ENCODE data around the gene ACVR1.

ACVR1 gene

GRCh38 chr2:157822533-157822932 lies 53.6 kb downstream of the ACVR1 start:
- no peak for DNase-seq

GRCh38 chr2:157821519-157822131 lies 54.5 kb downstream of the ACVR1 start:
- no peak for DNase-seq

GRCh38 chr2:157820193-157820592 lies 55.9 kb downstream of the ACVR1 start:
- no peak for DNase-seq

- no peak for DNase-seq
These were observed 56.4 kb downstream of the ACVR1 start for GRCh38 chr2:157819761-157820160.

- no peak for DNase-seq
These were observed 57.9 kb downstream of the ACVR1 start for GRCh38 chr2:157818227-157818626.

DNA sequence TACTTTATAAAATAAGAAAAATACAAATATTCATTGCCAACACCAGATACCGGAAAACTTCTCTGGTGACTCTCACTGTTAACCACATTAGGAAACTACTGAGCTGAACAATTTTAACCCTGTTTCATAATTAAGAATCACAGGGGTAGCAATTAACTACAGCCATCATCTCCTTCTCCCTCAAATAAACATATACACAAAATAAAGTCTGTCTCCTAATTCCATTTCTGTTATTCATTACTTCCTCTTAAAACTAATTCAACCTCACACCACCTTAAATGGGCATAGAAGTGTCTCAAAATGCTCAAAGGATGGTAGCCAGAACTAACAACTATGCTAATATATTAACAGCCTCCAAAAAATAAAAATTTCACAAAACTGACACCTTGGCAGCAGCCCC lies 60.7 kb downstream of the ACVR1 start:
- DNase-seq: no peak

- no peak for DNase-seq
These were observed 62.7 kb downstream of the ACVR1 start for GRCh38 chr2:157813467-157813866.

DNA sequence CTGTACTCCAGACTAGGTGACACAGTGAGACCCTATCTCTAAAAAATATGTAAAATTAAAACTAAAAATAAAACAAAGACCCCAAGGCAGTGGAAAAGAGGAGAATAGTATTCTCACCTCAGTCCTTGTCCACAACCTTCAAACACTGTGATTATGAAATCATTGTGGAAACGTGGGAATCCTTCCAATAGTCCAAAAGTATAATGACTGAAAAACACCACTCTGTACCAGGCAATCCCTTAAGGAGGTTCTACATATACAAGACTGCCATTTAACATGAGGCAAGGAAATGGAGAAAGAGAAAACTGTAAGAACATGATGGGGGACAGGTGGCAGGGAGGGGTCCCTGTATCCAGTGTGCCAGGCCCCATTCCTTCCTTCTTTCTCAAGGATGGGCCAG lies 66.1 kb downstream of the ACVR1 start:
- no peak for DNase-seq

GRCh38 chr2:157809212-157809611 lies 66.9 kb downstream of the ACVR1 start:
- no peak for DNase-seq

GRCh38 chr2:157808421-157808820 lies 67.7 kb downstream of the ACVR1 start:
- no peak for DNase-seq

DNA sequence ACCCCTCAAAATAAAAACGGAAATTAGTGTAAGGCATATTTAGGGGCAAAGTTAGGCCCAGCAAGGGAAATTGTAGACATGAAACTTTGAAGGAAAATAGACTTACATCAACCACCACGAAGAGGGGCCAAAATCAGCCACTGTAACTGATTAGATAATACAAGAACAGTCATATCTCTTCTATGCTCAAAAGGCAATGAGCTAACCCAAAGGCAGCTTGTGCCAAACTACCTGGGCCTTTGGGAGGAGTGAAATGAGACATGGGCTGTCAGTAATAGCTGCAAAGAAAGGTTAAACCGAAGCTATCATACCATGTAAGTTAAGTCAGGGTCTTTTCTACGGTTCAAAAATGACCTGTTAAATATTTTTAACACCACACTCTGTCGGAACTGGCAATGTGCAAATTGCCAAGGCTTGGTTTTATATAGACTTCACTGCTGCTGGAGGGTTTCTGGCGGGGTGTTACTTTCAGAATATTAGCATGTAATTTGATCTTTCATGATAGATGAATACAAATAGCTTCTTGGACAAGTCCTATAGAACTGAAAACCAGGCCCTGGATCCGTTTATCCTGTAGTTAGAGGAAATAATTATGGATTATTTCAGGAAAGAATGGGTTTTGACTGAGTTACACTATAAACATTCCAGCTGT lies 69.6 kb downstream of the ACVR1 start:
- no peak for DNase-seq

DNA sequence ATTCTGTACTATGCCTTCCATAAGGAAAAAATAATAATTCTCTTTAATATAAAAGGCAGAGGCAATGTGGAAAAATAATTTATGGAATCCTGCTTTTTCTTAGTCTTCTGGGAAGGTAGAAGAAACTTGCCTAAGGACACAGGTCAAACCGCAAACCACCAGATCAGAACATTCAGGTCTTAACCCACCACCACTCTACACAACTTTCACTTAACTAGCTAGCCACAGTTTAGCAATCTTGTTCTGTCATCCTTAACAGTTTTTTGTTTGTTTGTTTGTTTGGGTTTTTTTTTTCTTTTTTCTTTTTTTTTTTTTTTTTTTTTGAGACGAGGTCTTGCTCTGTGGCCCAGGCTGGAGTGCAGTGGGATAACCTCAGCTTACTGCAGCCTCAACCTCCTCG lies 70.6 kb downstream of the ACVR1 start:
- DNase-seq: no peak

DNA sequence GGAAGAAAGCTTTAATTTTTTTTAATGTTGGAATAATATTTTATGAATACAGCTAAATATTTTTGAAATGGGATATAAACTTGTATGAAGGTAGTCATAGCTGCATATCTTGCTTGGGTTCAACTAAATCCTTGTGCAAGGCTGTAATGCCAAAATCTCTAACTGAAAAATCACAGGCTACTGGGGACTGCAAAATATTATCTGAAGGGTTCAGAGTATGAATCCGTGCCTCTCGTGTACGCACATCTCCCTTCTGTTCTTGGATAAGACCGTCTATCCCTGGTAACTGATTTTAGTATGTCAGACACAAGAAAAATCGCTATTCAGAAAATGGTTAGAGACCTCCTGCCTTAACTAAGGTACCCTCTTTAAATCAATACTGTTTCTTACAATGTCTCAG lies 71.8 kb downstream of the ACVR1 start:
- no peak for DNase-seq

DNA sequence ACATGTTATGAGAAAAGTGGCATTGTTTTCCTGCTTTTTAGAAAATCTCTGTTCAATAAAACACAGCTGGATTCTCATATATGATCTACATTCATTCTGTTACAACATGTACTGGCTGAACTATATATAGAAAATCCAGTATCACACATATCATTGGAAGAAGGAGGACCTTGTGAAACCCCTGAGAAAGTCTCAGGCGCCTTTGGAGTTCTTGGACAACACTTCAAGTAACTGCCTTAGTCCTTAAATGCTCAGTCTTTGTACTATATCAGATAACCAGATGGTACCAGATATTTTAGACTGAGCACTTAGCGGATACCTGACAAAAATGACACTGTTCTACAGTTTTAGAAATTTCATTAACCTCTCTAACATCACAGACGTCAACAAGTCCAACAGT lies 72.2 kb downstream of the ACVR1 start:
- no peak for DNase-seq

DNA sequence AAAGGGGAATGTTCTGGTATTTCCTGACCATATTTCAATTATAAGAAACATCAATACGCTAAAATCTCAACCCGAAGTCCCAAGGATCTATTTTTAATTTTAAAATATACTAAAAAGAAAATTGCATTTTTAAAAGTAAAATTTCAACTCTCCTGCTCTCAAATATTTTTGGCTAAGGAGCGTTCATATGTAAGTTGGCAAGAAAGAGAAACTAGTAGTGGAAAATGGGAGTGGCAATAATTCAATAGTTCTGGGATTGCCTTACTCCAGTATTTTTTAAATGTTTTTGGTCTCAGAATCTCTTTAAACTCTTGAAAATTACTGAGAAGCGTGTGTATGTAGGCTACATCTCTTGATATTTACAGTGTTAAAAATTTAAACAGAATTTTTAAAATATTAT lies 72.7 kb downstream of the ACVR1 start:
- DNase-seq: no peak

GRCh38 chr2:157800838-157801495 lies 75.2 kb downstream of the ACVR1 start:
- DNase-seq: no peak

DNA sequence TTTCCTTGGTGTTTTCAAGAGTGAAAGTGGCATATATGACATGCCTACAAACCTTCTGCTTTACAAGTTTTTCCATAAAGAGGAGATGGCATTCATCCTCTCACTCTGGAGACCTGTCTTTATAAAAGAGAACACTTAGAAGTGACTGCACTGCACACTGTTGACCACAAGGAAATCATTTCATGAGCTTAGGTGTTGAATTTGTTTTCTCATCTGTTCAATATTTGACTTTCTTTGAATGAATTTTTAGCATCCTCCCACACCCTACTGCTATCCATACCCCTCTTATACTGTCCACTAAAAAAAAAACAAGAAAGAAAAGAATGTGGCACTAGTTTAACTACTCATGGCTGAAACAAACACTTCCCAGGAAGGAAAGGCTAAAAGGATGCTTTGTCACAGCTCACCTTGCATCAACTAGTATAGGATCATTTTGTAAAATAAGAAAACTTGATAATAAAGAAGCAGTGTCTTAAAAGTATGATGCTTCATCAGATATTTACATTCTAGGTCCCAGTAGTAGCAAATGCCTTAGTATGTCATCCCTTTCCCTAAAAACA lies 83.0 kb downstream of the ACVR1 start:
- no peak for DNase-seq

DNA sequence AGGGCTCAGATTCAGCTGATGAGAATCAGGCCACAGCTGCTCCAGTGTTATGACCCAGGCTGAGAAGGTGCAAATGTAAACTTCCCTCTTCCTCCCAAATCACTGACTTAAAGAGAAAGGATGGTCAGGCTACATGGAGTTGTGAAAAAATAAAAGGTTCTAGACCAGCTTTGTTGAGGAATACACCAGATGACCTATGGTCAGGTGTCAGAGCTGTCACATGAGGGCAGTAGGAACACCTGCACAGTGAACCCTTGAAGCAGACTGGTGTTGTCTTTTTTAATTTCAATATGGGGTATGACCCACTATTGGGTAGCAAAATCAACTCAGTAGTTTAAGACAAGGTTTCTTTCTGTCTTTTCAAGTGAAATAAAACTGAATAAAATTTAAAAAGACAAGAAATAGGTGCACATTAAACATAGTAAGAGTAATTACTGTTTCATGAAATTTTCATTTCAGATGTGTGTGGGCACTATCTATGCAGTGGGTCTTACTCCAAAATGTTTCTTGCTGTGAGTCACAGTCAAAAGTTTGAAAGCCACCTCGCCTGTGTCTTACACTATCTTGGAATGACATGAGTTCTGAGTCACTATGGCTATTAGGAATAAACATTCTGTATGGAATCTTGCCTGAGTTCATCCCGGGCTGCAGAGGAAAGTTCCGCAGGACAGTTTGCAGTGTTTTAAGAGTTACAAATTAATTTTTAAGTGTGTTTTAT lies 83.6 kb downstream of the ACVR1 start:
- DNase-seq: no peak

DNA sequence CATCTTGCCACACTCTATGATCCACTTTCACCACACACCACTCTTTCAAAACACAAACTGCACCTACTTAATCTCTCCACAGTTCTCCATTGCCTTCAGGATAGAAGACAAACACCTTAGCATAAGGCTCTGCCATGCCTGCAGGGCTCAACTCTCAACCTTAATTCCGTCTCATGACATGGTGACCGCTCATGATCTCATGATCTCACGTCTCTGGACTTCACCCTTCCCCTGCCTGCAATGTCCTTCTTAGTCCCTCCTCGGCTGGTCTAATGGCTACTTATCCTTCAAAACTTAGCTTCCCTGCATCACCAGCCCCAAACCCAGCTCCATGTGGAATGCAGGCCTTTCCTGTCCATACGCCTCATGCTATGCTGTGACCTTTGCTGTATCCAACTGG lies 85.3 kb downstream of the ACVR1 start:
- no peak for DNase-seq

GRCh38 chr2:157789933-157790511 lies 86.1 kb downstream of the ACVR1 start:
- no peak for DNase-seq

DNA sequence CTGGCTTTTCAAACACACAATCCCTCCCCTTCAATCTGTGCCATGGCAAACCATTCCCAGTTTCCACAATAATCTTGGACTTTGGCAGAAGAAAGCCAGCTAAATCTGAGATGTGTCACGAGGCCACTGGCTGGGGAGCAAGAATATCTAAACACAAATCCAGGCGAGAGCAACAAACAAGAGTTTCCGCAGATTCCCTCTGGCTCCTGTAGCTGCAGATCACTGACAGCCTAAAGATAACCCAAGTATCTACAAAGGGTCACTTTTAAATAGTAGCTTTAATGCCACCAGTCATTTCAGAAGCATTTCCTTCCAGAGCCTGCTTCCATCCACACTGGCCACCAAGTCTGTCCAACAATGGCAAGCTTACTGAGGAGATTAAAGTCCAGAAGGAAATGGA lies 86.9 kb downstream of the ACVR1 start:
- DNase-seq: no peak

DNA sequence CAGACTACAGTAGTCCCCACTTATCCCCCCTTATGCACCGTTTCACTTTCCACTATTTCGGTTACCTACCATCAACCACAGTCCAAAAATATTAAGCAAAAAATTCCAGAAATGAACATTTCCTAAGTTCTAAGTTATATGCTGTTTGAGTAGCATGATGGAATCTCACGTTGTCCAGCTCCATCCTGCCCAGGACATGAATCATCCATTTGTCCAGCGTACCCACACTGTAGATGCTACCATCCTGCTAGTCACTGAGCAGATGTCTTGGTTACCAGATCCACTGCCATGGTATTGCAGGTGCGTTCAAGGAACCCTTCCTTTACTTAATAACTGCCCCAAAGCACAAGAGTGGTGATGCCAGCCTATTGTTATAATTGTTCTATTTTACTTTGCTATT lies 87.9 kb downstream of the ACVR1 start:
- DNase-seq: no peak

GRCh38 chr2:157787364-157787938 lies 88.7 kb downstream of the ACVR1 start:
- no peak for DNase-seq

Data from CD4-positive, alpha-beta T cell treated with Interleukin-17A for 1 hour (primary cell).